Activated T-helper 17 cell treated with anti-CD3 and anti-CD28 coated beads, Interleukin-2, amount 50 U/mL, for 72 hours (primary cell): ENCODE data around the gene HECW1. TPM values are rescaled to one million over a fixed set of nuclear protein-coding genes. Genes with fewer than 3 reads are reported as not detected.
"Not testable (repeated sequence)": the region's sequence is repeated elsewhere in the genome, so short reads cannot be mapped to it uniquely, and the experiment has no call there.

Experiments used
- ATAC-seq: fragments of 150-1000 bp; cut with Tn5 transposase; replicated peaks from 2 replicates; pipeline ENCODE4 v1.10.0; 2021; ENCODE audit warnings: mild to moderate bottlenecking, moderate library complexity
- H3K27ac Mint-ChIP-seq: one replicate; pipeline ENCODE4 v1.8.0; 2022; ENCODE audit warnings: mixed read lengths
- H3K27me3 Mint-ChIP-seq: one replicate; pipeline ENCODE4 v1.8.0; 2022; ENCODE audit warnings: mixed read lengths
- H3K36me3 Mint-ChIP-seq: one replicate; pipeline ENCODE4 v1.8.0; 2022; ENCODE audit warnings: low read depth, mild to moderate bottlenecking, mixed read lengths
- H3K4me1 Mint-ChIP-seq: one replicate; pipeline ENCODE4 v1.8.0; 2022; ENCODE audit warnings: mixed read lengths
- H3K4me3 Mint-ChIP-seq: one replicate; pipeline ENCODE4 v1.8.0; 2022; ENCODE audit warnings: mild to moderate bottlenecking, mixed read lengths
- H3K9me3 Mint-ChIP-seq: one replicate; pipeline ENCODE4 v1.8.0; 2022; ENCODE audit warnings: mixed read lengths
- total RNA-seq, 2 donors: library from RNA; stranded (reverse); gene quantifications; one replicate each; pipeline ENCODE4 v1.2.3, GENCODE V29; 2022

The HECW1 gene
- total RNA-seq, 2 donors from 2014 or later, result not detected

- Mint-ChIP-seq H3K4me3 (no peak overlapping the region), H3K4me1 (no peaks in the 10 kb centered on the region), H3K27ac (no peak overlapping the region), H3K9me3 (no peaks in the 10 kb centered on the region), H3K36me3 (no peaks in the 10 kb centered on the region), H3K27me3 (peaks cover 45% of the 10 kb centered on the region)
- ATAC-seq, result no peak
Measured at GRCh38 chr7:43119371-43120075, 7.1 kb downstream of the HECW1 start.

- no peak for ATAC-seq
- Mint-ChIP-seq H3K9me3 (no peaks in the 10 kb centered on the region), H3K36me3 (no peaks in the 10 kb centered on the region), H3K4me3 (no peak overlapping the region), H3K27ac (no peak overlapping the region), H3K27me3 (peaks cover 31% of the 10 kb centered on the region), H3K4me1 (no peaks in the 10 kb centered on the region)
Measured at GRCh38 chr7:43121973-43122372, 9.5 kb downstream of the HECW1 start.

GRCh38 chr7:43123457-43123856 lies 11.0 kb downstream of the HECW1 start:
- H3K27me3 Mint-ChIP-seq, result peaks cover 20% of the 10 kb centered on the region
- H3K27ac Mint-ChIP-seq, result no peak overlapping the region
- no peaks in the 10 kb centered on the region for H3K36me3 Mint-ChIP-seq
- no peaks in the 10 kb centered on the region for H3K9me3 Mint-ChIP-seq
- no peak overlapping the region for H3K4me3 Mint-ChIP-seq
- no peaks in the 10 kb centered on the region for H3K4me1 Mint-ChIP-seq
- ATAC-seq, result no peak

- Mint-ChIP-seq H3K27me3 (peaks cover 20% of the 10 kb centered on the region), H3K27ac (no peak overlapping the region), H3K4me3 (no peak overlapping the region), H3K9me3 (no peaks in the 10 kb centered on the region), H3K36me3 (no peaks in the 10 kb centered on the region), H3K4me1 (no peaks in the 10 kb centered on the region)
- ATAC-seq, result no peak
Measured at GRCh38 chr7:43124388-43124787, 11.9 kb downstream of the HECW1 start.

GRCh38 chr7:43130347-43130746 lies 17.9 kb downstream of the HECW1 start:
- H3K27me3 Mint-ChIP-seq, result peaks cover 12% of the 10 kb centered on the region
- no peaks in the 10 kb centered on the region for H3K4me1 Mint-ChIP-seq
- H3K9me3 Mint-ChIP-seq, result no peaks in the 10 kb centered on the region
- H3K36me3 Mint-ChIP-seq, result no peaks in the 10 kb centered on the region
- no peak overlapping the region for H3K4me3 Mint-ChIP-seq
- H3K27ac Mint-ChIP-seq, result no peak overlapping the region
- no peak for ATAC-seq

GRCh38 chr7:43135129-43135528 lies 22.7 kb downstream of the HECW1 start:
- Mint-ChIP-seq H3K36me3 (no peaks in the 10 kb centered on the region), H3K9me3 (no peaks in the 10 kb centered on the region), H3K4me1 (no peaks in the 10 kb centered on the region), H3K4me3 (no peak overlapping the region), H3K27me3 (peaks cover 24% of the 10 kb centered on the region), H3K27ac (no peak overlapping the region)
- ATAC-seq, result no peak

GRCh38 chr7:43136064-43136463 lies 23.6 kb downstream of the HECW1 start:
- Mint-ChIP-seq H3K27ac (no peak overlapping the region), H3K4me3 (no peak overlapping the region), H3K9me3 (no peaks in the 10 kb centered on the region), H3K27me3 (peaks cover 29% of the 10 kb centered on the region), H3K36me3 (no peaks in the 10 kb centered on the region), H3K4me1 (no peaks in the 10 kb centered on the region)
- no peak for ATAC-seq

GRCh38 chr7:43137121-43137744 lies 24.8 kb downstream of the HECW1 start:
- H3K27me3 Mint-ChIP-seq, result peaks cover 29% of the 10 kb centered on the region
- not testable (repeated sequence) for ATAC-seq, H3K4me1 Mint-ChIP-seq

GRCh38 chr7:43137811-43138210 lies 25.4 kb downstream of the HECW1 start:
- no peaks in the 10 kb centered on the region for H3K36me3 Mint-ChIP-seq
- peaks cover 24% of the 10 kb centered on the region for H3K27me3 Mint-ChIP-seq
- no peak overlapping the region for H3K4me3 Mint-ChIP-seq
- H3K27ac Mint-ChIP-seq, result no peak overlapping the region
- no peak for ATAC-seq
- H3K9me3 Mint-ChIP-seq, result no peaks in the 10 kb centered on the region
- H3K4me1 Mint-ChIP-seq, result no peaks in the 10 kb centered on the region

More at GRCh38 chr7:43137121-43137744, 24.8 kb downstream of the HECW1 start:
- H3K36me3 Mint-ChIP-seq, H3K4me3 Mint-ChIP-seq, H3K9me3 Mint-ChIP-seq, H3K27ac Mint-ChIP-seq: not testable (repeated sequence)

- Mint-ChIP-seq H3K4me3 (no peak overlapping the region), H3K27ac (no peak overlapping the region), H3K36me3 (no peaks in the 10 kb centered on the region), H3K9me3 (no peaks in the 10 kb centered on the region), H3K4me1 (no peaks in the 10 kb centered on the region), H3K27me3 (peaks cover 20% of the 10 kb centered on the region)
- ATAC-seq, result no peak
Measured at GRCh38 chr7:43138710-43139109, 26.3 kb downstream of the HECW1 start.

- no peaks in the 10 kb centered on the region for H3K36me3 Mint-ChIP-seq
- H3K4me1 Mint-ChIP-seq, result no peaks in the 10 kb centered on the region
- no peaks in the 10 kb centered on the region for H3K9me3 Mint-ChIP-seq
- H3K4me3 Mint-ChIP-seq, result no peak overlapping the region
- H3K27ac Mint-ChIP-seq, result no peak overlapping the region
- no peak for ATAC-seq
- peaks cover 24% of the 10 kb centered on the region for H3K27me3 Mint-ChIP-seq
Measured at GRCh38 chr7:43139137-43139536, 26.7 kb downstream of the HECW1 start.

- Mint-ChIP-seq H3K4me3 (no peak overlapping the region), H3K9me3 (no peaks in the 10 kb centered on the region), H3K27ac (no peak overlapping the region), H3K4me1 (no peaks in the 10 kb centered on the region), H3K36me3 (no peaks in the 10 kb centered on the region), H3K27me3 (peaks cover 23% of the 10 kb centered on the region)
- ATAC-seq, result no peak
Measured at GRCh38 chr7:43140186-43140585, 27.7 kb downstream of the HECW1 start.

GRCh38 chr7:43141091-43141490 lies 28.6 kb downstream of the HECW1 start:
- H3K36me3 Mint-ChIP-seq, result no peaks in the 10 kb centered on the region
- no peaks in the 10 kb centered on the region for H3K9me3 Mint-ChIP-seq
- no peaks in the 10 kb centered on the region for H3K4me1 Mint-ChIP-seq
- H3K27ac Mint-ChIP-seq, result no peak overlapping the region
- peaks cover 30% of the 10 kb centered on the region for H3K27me3 Mint-ChIP-seq
- no peak for ATAC-seq
- H3K4me3 Mint-ChIP-seq, result no peak overlapping the region

GRCh38 chr7:43142703-43143102 lies 30.3 kb downstream of the HECW1 start:
- Mint-ChIP-seq H3K4me1 (no peaks in the 10 kb centered on the region), H3K36me3 (no peaks in the 10 kb centered on the region), H3K27me3 (peaks cover 29% of the 10 kb centered on the region), H3K9me3 (no peaks in the 10 kb centered on the region), H3K27ac (no peak overlapping the region), H3K4me3 (no peak overlapping the region)
- no peak for ATAC-seq

- no peaks in the 10 kb centered on the region for H3K4me1 Mint-ChIP-seq
- H3K27ac Mint-ChIP-seq, result no peak overlapping the region
- H3K4me3 Mint-ChIP-seq, result no peak overlapping the region
- H3K9me3 Mint-ChIP-seq, result no peaks in the 10 kb centered on the region
- ATAC-seq, result no peak
- H3K27me3 Mint-ChIP-seq, result peaks cover 28% of the 10 kb centered on the region
- H3K36me3 Mint-ChIP-seq, result no peaks in the 10 kb centered on the region
Measured at GRCh38 chr7:43143918-43144589, 31.6 kb downstream of the HECW1 start.
